HepG2 (cell line): Measurements from ENCODE around the gene DAPK3. TPM values are rescaled to one million over a fixed set of nuclear protein-coding genes. Genes with fewer than 3 reads are reported as not detected.

Source experiments
- BCL3 ChIP-seq: sonication (generic); formaldehyde crosslinking; IDR thresholded peaks from 2 replicates; pipeline ENCODE4 v1.5.1; 2020; ENCODE audit warnings: mild to moderate bottlenecking, missing genetic modification reagents, moderate library complexity
- DMAP1 ChIP-seq: IDR thresholded peaks from 2 replicates; pipeline ENCODE4 v1.6.1; 2016
- EED ChIP-seq: sonication (generic); formaldehyde crosslinking; IDR thresholded peaks from 2 replicates; pipeline ENCODE4 v1.5.0; 2020; ENCODE audit warnings: mild to moderate bottlenecking, missing genetic modification reagents
- GFI1 ChIP-seq: sonication (generic); formaldehyde crosslinking; IDR thresholded peaks from 2 replicates; pipeline ENCODE4 v1.5.0; 2020; ENCODE audit warnings: missing genetic modification reagents, mild to moderate bottlenecking, borderline replicate concordance
- HMGA1 ChIP-seq: sonication (generic); formaldehyde crosslinking; conservative IDR thresholded peaks from 2 replicates; pipeline ENCODE4 v1.4.0; 2020; ENCODE audit warnings: missing genetic modification reagents
- NONO ChIP-seq, 2 experiments: fragments of 450-650 bp in 1 of 2; sonication (generic) in 1 of 2; formaldehyde crosslinking in 1 of 2; IDR thresholded peaks in 1 of 2; conservative IDR thresholded peaks in 1 of 2; 2 replicates each; pipeline versions ENCODE4 v1.6.1 to v1.8.0; 2017 to 2022; ENCODE audit warnings: mild to moderate bottlenecking in 1 of 2, missing genetic modification reagents in 1 of 2, moderate library complexity in 1 of 2
- PHF21A ChIP-seq: sonication (generic); formaldehyde crosslinking; IDR thresholded peaks from 2 replicates; pipeline ENCODE4 v1.5.0; 2020; ENCODE audit warnings: mild to moderate bottlenecking, missing genetic modification reagents
- RELA ChIP-seq: sonication (generic); formaldehyde crosslinking; IDR thresholded peaks from 2 replicates; pipeline ENCODE4 v1.4.0; 2020; ENCODE audit warnings: missing genetic modification reagents
- RNF2 ChIP-seq: fragments of 450-650 bp; conservative IDR thresholded peaks from 2 replicates; pipeline ENCODE4 v1.6.1; 2016; ENCODE audit warnings: low read depth
- RXRB ChIP-seq: IDR thresholded peaks from 2 replicates; pipeline ENCODE4 v1.6.1; 2016; ENCODE audit warnings: borderline replicate concordance, missing genetic modification reagents, missing compliant biosample characterization
- SAP130 ChIP-seq: IDR thresholded peaks from 2 replicates; pipeline ENCODE4 v1.6.1; 2016; ENCODE audit warnings: low read depth
- SP5 ChIP-seq: IDR thresholded peaks from 2 replicates; pipeline ENCODE4 v1.6.1; 2016; ENCODE audit warnings: low read depth, borderline replicate concordance
- TEAD3 ChIP-seq: optimal IDR thresholded peaks from 2 replicates; pipeline ENCODE3; 2016; ENCODE audit warnings: borderline replicate concordance
- ZNF431 ChIP-seq: sonication (generic); formaldehyde crosslinking; IDR thresholded peaks from 2 replicates; pipeline ENCODE4 v1.9.0; 2022; ENCODE audit warnings: missing genetic modification reagents, low read depth, mild to moderate bottlenecking, borderline replicate concordance
- ZNF451 ChIP-seq: sonication (generic); formaldehyde crosslinking; IDR thresholded peaks from 2 replicates; pipeline ENCODE4 v1.5.0; 2020; ENCODE audit warnings: mild to moderate bottlenecking, missing genetic modification reagents
- ZNF550 ChIP-seq: sonication (generic); formaldehyde crosslinking; IDR thresholded peaks from 2 replicates; pipeline ENCODE4 v1.4.0; 2020; ENCODE audit warnings: mild to moderate bottlenecking, missing genetic modification reagents, borderline replicate concordance
- polyA plus RNA-seq, 8 experiments: library from polyadenylated mRNA; depleted of rRNA in 3 of 8; stranded (reverse) in 7 of 8; unstranded in 1 of 8; fragments of >200 nt; fragmentation: Illumina TruSeq in 4 of 8; extraction: Trizol in 4 of 8; gene quantifications; 2 replicates each; pipeline versions ENCODE4 v1.2.1 to v1.2.3, GENCODE V29; 2011 to 2016; ENCODE audit warnings: low read depth in 4 of 8, missing spikeins in 1 of 8, mixed read lengths in 1 of 8; ENCODE audit not compliant: insufficient read depth in 1 of 8
- total RNA-seq, 5 experiments: library from RNA; depleted of rRNA; stranded (reverse); fragments of >200 nt; fragmentation: Illumina TruSeq; extraction: Trizol; gene quantifications; 2 replicates each; pipeline ENCODE4 v1.2.3, GENCODE V29; 2016; ENCODE audit warnings: low read depth in 1 of 5
- TF ChIP-seq, protein P1 (sequence below): sonication (generic); formaldehyde crosslinking; conservative IDR thresholded peaks from 2 replicates; pipeline ENCODE4 v1.4.0; 2020; ENCODE audit warnings: mild to moderate bottlenecking, missing genetic modification reagents, moderate library complexity
- TF ChIP-seq, protein P2 (sequence below), 2 experiments: sonication (generic) in 1 of 2; formaldehyde crosslinking in 1 of 2; IDR thresholded peaks; 2 replicates each; pipeline versions ENCODE4 v1.4.0 to v1.6.1; 2016 to 2020; ENCODE audit warnings: borderline replicate concordance in 1 of 2, low read depth in 1 of 2, mild to moderate bottlenecking in 1 of 2, missing genetic modification reagents in 1 of 2
- TF ChIP-seq, protein P3 (sequence below): IDR thresholded peaks from 2 replicates; pipeline ENCODE4 v1.6.1; 2016

DAPK3 gene
- total and polyA plus RNA-seq, 2 of the 13 experiments (the other 11 are each of a cell fraction or from before 2014, with no cell fraction given): 30.5 to 37.3 TPM

GRCh38 chr19:4007021-4007835 lies 36.3 kb upstream of the DAPK3 start, which contains the start of gene PIAS4 (continued):
- TF ChIP-seq, protein P1, sequence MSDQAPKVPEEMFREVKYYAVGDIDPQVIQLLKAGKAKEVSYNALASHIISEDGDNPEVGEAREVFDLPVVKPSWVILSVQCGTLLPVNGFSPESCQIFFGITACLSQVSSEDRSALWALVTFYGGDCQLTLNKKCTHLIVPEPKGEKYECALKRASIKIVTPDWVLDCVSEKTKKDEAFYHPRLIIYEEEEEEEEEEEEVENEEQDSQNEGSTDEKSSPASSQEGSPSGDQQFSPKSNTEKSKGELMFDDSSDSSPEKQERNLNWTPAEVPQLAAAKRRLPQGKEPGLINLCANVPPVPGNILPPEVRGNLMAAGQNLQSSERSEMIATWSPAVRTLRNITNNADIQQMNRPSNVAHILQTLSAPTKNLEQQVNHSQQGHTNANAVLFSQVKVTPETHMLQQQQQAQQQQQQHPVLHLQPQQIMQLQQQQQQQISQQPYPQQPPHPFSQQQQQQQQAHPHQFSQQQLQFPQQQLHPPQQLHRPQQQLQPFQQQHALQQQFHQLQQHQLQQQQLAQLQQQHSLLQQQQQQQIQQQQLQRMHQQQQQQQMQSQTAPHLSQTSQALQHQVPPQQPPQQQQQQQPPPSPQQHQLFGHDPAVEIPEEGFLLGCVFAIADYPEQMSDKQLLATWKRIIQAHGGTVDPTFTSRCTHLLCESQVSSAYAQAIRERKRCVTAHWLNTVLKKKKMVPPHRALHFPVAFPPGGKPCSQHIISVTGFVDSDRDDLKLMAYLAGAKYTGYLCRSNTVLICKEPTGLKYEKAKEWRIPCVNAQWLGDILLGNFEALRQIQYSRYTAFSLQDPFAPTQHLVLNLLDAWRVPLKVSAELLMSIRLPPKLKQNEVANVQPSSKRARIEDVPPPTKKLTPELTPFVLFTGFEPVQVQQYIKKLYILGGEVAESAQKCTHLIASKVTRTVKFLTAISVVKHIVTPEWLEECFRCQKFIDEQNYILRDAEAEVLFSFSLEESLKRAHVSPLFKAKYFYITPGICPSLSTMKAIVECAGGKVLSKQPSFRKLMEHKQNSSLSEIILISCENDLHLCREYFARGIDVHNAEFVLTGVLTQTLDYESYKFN (CRISPR knock-in tag): peak; percentile 31; the same call in 1 of the 2 replicates
- 0 out of 2 replicates have a peak, but pooled peaks have one; percentile 64 for TF ChIP-seq BCL3 (CRISPR knock-in tag)
- peak; percentile 76; the same call in 1 of the 2 replicates for TF ChIP-seq DMAP1
- TF ChIP-seq RXRB (CRISPR knock-in tag): peak; percentile 12; the same call in 1 of the 2 replicates
- TF ChIP-seq PHF21A (CRISPR knock-in tag): peak; percentile 69
- peak; percentile 91 for TF ChIP-seq SAP130 (CRISPR knock-in tag)
- TF ChIP-seq, protein P2, sequence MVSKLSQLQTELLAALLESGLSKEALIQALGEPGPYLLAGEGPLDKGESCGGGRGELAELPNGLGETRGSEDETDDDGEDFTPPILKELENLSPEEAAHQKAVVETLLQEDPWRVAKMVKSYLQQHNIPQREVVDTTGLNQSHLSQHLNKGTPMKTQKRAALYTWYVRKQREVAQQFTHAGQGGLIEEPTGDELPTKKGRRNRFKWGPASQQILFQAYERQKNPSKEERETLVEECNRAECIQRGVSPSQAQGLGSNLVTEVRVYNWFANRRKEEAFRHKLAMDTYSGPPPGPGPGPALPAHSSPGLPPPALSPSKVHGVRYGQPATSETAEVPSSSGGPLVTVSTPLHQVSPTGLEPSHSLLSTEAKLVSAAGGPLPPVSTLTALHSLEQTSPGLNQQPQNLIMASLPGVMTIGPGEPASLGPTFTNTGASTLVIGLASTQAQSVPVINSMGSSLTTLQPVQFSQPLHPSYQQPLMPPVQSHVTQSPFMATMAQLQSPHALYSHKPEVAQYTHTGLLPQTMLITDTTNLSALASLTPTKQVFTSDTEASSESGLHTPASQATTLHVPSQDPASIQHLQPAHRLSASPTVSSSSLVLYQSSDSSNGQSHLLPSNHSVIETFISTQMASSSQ (IDR thresholded peaks at IDR 0.05; ENCODE audit: low read depth): no peak
- TF ChIP-seq, protein P2 (CRISPR knock-in tag; IDR thresholded peaks at IDR 0.05; ENCODE audit: borderline replicate concordance): peak; percentile 68; the same call in 1 of the 2 replicates
- peak; percentile 38 for TF ChIP-seq ZNF431 (CRISPR knock-in tag)
- TF ChIP-seq GFI1 (CRISPR knock-in tag): peak; percentile 72; the same call in 1 of the 2 replicates
- TF ChIP-seq ZNF550 (CRISPR knock-in tag): peak; percentile 53; the same call in 1 of the 2 replicates
- peak; percentile 73; the same call in 1 of the 2 replicates for TF ChIP-seq RNF2
- no peak for TF ChIP-seq HMGA1 (CRISPR knock-in tag)
- TF ChIP-seq EED: no peak
- peak; percentile 59; the same call in 1 of the 2 replicates for TF ChIP-seq SP5 (CRISPR knock-in tag)
- 0 out of 2 replicates have a peak, but pooled peaks have one; percentile 56 for TF ChIP-seq ZNF451
- TF ChIP-seq RELA (CRISPR knock-in tag): no peak
- TF ChIP-seq, protein P3, sequence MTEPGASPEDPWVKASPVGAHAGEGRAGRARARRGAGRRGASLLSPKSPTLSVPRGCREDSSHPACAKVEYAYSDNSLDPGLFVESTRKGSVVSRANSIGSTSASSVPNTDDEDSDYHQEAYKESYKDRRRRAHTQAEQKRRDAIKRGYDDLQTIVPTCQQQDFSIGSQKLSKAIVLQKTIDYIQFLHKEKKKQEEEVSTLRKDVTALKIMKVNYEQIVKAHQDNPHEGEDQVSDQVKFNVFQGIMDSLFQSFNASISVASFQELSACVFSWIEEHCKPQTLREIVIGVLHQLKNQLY (CRISPR knock-in tag): peak; percentile 22; the same call in 1 of the 2 replicates
- TF ChIP-seq TEAD3 (CRISPR knock-in tag): peak; percentile 12
- TF ChIP-seq NONO (IDR thresholded peaks at IDR 0.05): no peak
- TF ChIP-seq NONO (CRISPR knock-in tag; conservative IDR thresholded peaks at IDR 0.05): peak; percentile 43; the same call in 1 of the 2 replicates
